Central memory CD4-positive, alpha-beta T cell (primary cell): Measurements from ENCODE around the gene SLC4A4.

Experiments
- DNase-seq: peaks from one replicate; pipeline ENCODE4 v3.0.0; 2022

The SLC4A4 gene

DNA sequence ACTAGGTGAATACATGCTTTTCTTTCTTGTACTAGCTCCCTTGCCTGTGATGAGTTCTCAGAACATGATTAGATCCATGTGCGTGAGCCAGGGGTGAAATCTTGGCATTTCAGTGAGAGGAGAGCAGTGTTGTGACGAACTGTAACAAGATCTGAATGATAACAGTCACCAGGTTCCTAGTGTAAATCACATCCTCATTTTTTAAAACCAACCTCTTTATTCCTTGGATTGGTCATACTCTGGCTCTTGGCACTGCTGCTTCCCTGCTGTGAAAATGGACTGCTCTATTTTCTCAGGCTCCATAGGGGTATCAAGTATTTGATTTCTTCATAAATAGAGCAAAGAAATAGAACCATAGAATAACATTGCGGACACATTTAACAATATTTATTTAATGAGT is 206.3 kb downstream of the SLC4A4 start:
- no peak for DNase-seq

DNA sequence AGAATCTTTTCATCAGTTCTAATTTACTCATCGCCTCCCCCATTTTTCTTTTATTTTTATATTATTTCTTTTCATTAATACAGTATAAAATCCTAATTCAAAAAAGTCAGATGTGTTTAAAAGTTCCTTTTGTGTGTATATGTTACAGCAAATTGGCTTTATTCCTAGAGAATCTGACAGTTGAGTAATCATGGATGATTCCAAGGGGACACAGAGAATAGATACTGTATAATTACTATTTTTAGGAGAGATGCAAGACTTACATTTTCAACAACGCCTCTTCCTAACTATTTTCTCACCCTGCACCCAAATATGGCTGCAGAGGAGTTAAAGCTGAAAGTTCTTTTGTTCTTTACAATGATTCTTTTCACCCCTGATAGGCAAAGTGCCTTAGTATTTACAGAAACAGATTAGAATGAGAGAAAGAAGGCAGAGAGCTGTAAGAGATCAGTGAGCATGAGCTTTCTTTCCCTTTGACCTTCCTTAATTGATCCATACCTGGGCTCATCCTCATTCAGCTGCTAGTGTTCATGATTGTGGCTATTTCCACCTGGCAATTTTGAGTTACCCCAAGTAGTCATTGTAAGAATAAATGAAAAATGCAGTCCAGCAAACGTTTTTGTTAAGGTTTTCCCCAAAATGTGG is 210.8 kb downstream of the SLC4A4 start:
- DNase-seq: no peak

DNA sequence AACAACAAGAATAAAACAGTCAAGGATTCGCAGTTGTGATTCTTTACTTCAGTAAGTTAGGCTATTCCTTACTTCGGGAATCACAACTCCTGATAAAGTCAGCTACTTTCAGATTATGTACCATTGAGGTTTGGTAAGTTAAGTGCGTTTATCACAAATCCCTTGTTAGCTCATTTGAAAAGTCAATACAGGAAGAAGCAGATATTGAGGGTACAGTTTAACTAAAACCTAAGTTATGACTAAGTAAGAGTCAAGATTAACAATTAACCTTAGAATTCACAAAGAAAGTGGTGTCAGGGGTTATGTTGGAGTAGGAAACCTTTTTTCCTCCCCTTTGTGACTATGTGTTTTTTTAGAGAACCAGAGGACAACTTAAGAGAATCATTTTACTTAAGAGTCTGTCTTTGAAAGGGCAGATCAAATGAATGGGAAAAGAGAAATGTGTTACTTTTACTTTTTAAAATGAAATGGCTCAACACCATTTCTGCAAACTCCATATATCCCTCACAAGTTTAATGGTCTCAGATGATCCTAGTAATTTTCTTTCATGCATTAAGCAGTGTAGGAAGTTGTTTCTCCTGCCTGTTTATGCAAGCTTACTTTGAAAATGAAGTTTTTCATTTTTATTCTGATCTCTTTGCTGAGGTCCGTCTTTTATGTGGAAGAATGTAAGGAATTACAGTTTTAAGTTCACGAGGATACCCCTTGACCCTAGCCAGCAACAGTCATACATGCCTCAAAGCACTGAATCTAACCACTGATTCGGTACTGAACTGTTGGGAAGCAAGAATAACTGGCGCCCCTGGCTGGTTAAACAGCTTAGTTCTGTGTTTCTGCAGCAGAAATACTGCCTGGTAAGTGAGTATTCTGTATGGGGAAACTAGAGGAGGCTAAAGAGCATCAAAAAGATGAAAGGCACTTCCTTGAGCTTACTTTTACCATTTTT is 211.7 kb downstream of the SLC4A4 start:
- no peak for DNase-seq

DNA sequence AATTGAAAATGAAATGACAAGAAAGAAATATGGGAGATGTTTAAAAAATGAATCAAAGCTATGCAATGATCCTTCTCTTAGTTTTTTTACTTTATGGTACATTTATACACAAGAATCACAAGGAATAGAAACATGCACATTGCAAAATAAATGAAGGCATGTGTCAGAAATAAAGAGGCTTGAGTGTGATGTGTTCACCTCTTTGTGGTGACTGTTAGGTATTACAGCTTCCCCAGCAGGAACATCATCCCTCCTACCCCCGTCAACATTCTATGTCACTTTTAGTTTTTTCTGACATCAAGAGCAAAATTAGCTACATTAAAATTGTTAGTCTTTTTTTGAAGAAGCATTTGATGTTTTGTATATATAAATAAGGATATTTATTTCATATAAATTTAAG is 214.8 kb downstream of the SLC4A4 start:
- DNase-seq: no peak

DNA sequence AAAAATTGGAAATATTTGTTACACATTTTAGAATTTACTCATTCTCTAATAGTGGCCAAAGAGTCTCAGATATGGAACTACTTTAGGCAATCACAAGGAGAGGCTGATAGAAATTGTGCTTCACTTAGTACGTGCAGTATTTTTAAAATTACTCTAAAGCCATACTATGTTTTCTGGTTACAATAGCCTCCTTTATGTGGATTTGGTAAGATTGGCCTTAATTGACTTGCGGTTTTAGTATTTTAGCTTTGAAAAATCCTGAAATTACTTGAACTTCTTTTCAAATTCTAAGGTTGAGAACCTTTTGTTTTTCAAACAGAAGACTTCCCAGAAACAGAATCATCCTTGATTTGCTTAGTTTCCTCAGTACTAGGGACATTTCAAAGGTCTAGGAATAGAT is 215.2 kb downstream of the SLC4A4 start:
- DNase-seq: no peak

DNA sequence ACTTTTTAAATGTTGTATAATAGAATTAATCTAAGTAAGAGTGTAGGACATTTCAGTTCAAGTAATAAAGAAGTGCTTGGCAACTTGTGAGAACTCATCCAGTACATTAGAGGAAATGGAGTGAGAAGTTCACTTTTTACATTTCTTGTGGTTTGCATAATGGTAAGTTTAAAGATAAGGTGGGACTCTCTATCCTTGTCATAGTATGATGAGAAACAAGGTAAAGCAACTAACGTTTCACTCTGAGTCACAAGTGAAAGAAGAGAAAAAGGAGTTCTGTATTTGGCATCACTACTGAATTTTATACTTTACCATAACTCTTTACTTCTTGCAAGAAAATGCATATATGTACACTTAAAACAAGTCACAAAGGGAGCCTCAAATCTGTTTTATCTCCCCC is 219.4 kb downstream of the SLC4A4 start:
- no peak for DNase-seq

DNA sequence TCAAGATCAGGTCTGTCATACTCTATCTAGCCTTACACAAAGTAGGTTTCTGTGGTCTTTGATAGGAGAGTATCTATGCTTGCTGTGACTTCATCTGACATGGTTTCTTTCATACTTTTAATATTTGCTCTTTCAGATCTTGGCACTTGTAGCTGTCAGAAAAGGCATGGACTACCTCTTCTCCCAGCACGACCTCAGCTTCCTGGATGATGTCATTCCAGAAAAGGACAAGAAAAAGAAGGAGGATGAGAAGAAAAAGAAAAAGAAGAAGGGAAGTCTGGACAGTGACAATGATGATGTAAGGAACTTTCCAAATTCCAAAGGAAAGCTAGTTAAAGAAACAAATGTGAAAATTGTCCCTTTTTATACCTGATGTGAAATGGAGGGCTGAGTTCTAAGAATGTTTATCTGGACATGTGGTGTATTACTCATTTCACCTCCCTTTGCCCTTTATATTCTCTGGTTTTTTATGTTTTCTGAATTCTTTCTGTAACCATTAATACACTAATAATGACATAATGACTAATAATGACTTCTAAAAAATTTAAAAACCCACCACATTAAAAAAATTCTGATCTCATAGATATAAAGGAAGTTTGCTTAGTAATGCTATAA is 221.2 kb downstream of the SLC4A4 start:
- DNase-seq: no peak

DNA sequence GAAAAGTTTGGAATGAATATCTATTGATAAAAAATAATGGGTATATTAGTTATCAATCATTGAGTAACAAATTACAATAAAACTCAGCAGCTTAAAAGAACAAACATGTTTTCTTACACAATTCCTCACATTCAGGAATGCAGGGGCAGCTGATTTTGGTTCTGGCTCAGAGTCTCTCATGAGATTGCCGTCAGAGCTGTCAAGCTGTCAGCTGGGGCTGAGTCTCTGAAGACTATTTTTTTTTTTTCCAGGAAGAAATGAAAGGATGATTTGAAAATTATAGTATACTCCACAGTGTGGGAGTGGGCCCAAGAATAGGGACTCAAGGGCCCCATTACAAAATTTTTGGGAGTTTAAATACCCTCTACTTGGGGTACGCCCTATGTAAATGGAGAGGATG is 226.0 kb downstream of the SLC4A4 start:
- DNase-seq: no peak

DNA sequence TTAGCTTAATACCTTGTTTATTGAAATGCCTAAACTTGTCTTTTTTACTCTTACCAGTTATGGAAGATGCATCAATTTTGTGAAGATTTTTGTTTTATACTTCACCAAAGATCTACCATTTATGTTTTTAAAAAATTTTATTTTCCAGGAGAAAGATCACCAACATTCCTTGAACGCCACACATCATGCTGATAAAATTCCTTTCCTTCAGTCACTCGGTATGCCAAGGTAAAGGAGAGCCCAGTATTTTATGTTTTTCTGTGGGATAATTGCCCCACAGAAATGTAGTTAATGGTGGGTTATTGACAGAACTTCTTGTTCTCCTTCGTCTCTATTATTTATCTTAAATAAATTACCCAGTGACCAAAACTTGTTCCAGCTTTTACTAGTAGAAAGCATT is 228.0 kb downstream of the SLC4A4 start:
- DNase-seq: no peak

DNA sequence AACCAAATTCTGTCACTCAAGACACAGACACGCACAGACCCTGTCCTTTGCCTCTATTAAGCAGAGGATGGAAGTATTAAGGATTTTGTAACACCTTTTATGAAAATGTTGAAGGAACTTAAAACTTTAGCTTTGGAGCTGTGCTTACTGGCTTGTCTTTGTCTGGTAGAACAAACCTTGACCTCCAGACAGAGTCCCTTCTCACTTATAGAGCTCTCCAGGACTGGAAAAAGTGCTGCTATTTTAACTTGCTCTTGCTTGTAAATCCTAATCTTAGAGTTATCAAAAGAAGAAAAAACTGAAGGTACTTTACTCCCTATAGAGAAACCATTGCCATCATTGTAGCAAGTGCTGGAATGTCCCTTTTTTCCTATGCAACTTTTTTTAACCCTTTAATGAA is 229.3 kb downstream of the SLC4A4 start:
- no peak for DNase-seq

DNA sequence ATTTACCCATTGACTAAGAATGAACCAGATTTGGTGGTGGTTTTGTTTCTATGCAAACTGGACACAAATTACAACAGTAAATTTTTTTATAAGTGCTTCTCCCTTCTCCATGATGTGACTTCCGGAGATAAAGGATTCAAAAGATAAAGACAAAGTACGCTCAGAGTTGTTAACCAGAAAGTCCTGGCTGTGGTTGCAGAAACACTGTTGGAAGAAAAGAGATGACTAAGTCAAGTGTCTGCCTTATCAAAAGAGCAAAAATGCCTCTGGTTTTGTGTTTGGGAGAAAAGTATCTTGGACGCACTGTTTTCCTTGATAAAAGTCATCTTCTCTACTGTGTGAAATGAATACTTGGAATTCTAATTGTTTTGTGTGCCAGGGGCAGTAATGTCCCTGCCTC is 231.7 kb downstream of the SLC4A4 start:
- no peak for DNase-seq

DNA sequence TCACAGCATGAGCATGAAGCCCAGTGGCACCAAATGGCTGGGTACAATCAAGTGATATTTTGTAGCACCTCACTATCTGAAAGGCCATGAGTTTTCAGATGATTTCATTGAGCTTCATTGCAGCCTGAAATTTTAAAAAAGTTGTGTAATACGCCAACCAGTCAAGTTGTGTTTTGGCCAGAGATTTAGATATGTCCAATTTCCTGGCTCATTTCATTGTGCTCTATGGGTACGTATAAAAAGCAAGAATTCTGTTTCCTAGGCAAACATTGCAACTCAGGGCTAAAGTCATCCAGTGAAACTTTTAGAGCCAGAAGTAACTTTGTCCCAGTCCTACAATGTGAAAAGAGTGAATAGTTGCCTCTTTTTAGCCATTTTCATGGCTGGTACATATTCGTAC is 232.5 kb downstream of the SLC4A4 start:
- no peak for DNase-seq

DNA sequence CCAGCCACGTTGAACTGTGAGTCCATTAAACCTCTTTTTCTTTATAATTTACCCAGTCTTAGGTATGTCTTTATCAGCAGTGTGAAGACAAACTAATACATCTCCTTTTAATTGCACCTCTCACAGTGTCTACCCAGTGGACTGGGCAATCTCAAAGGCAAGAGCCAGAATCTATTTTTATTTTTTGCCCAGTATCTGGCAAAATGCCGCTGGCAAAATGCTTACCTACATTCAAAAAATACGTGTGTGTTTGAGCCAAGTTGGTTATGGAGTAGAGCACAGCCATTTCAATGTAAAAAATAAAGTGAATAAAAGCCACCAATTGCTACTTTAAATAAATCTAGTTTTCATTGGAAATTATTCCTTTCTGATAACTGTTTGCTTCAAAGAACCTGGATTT is 245.2 kb downstream of the SLC4A4 start:
- DNase-seq: no peak

DNA sequence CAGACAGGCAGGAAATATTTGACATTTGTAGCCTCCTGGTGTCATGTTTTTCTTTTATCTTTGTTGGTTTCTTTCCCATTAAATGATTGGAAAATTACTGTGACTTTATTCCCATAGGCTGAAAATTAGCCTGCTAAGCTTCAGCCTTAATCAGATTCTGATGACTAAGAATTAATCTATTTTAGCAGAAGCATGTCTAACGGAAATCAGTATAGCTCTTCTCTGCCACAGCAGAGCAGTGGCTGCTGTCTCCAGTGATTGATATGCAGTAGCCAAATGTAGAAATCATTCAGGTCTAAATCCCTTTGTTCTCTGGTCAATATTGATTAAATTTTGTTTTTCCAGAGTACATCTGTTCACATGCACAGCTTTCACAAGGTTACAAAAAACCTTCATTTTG is 245.8 kb downstream of the SLC4A4 start:
- DNase-seq: no peak

DNA sequence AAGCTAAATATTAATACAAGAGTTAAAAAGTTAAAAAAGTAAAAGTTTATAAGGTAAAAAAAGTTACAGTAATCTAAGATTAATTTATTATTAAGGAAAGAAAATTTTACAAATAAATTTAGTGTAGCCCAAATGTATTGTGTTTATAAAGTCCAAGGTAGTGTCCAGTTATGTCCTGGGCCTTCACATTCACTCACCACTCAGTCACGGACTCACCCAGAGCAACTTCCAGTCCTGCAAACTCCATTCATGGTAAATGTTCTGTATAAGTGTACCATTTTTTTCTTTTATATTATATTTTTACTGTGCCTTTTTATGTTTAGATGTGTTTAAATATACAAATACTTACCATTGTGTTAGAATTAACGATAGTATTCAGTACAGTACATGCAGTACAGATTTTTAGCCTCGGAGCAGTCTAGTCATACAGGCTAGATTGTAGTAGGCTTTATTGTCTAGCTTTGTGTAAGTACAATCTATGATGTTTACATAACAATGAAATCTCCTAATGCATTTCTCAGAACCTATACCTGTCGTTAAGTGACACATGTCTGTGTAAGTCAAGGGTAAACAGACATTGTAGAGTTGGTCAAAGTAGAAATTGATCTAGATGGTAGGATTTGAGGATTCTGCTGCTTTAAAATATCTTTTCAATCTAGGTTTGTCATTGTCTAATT is 247.4 kb downstream of the SLC4A4 start:
- no peak for DNase-seq

DNA sequence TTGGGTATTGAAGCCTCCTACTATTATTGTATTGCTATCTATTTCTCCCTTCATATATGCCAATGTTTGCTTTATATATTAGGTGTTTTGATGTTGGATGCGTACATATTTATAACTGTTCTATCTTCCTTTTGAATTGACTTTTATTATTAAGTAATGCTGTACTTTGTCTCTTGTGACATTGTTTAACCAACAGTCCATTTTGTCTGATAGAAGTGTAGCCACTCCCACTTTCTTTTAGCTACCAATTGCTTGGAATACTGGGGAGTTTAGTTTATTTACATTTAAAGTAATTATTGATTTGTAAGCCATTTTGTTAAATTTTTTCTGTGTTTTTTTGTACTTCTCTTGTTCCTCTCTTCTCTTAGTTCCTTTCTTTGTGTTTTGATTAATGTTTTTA is 249.2 kb downstream of the SLC4A4 start:
- no peak for DNase-seq

DNA sequence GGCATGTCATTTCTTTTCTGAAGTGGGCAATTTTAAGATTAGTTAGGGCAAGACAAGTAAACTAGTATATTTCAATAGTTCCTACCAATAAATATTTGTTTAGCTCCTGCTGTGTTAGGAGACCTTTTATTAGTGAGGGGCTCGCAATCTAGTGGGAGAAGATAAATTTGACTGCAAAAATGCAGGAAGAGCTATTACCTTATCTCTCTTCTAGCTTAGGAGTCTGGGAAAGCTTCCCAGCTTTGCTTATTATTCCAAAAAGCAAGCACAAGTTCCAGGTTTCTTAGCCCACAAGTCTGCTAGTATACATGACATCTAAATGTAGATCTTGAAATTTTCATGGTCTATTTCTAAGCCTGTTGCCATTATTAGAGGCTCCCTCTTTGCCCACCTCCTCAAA is 254.0 kb downstream of the SLC4A4 start:
- DNase-seq: no peak

DNA sequence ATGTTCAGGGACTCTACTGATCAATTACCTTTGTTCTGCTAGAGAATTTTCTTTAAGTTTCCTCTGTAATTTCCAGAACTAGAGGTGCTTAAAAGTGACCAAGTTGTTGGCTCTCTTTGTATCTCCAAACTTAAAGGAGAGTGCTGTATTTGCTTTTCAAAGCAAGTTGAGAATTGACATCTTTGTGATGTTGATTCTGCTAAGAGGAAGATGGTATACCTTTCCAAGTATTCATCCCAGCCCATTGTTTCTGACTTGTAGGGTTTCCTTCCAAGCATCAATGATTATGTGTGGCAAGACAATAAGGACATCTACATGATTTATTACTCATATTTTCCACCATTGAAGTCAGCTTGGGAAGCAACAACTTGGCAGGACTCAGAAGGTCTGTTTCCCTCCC is 254.5 kb downstream of the SLC4A4 start:
- DNase-seq: no peak

DNA sequence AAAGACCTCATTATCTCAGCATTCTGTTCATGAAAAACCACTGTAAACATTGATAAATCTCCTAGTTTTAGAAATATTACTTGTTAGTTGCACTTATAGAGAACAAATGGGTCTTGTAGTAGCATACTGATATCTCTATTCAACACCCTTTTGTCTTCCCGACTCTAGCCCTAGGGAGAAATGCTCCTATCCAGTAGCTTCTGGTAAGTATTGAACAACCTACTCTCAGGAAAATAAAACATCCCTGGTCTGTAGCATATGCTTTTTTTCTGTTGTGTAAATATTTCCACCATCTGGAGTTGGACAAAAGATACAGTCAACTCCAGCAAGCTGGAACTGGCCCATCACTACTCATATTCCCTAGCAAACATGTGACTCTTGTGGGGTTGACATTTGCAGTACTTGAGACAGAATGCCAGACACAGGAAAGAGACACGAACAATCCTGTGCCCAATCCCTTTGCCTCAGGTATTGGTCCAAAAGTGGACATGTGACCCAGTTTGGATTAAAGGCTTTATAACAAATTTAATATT is 256.8 kb downstream of the SLC4A4 start:
- no peak for DNase-seq

DNA sequence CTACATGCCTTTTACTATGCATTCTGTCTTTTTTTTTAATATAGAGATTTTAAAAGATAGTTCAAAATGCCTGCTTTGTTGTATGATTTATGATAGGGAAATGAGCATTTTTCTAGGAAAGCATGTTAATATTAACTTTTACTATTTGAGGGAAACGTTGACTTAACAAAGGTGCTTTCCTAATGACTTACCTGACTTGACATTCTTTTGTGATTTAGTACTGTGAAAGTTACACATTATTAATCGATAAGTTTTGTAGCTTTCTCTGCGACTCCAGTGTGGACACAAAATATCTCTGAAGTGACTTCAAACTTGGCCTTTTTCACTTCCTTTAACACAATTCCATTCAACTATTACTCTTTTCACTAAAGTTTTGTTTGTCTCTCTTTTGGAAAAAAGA is 260.8 kb downstream of the SLC4A4 start:
- no peak for DNase-seq

DNA sequence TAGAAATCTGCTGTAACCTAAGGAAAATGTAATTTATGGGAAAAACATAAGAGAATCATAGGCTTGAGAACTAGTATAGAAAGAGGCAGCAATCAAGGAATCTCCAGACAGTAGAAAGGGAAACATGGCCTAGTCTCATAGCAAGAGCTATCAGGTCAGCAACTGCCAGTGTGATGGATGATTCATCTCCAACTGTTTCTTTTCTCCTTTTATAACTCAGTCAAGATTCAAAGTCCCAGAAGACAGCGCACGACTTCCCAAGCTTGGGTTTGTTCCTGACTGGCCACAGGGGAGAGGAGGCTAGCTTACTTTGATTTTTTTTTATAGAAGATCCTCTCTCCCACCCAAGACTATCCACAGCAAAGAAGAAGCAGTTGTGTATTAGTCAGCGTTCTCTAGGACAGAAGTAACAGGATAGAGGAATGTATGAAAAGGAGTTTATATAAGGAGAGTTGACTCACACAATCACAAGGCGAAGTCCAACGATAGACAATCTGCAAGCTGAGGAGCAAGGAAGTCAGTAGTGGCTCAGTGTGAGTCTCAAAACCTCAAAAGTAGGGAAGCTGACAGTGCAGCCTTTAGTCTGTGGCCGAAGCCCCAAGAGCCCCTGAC is 263.6 kb downstream of the SLC4A4 start:
- DNase-seq: no peak

DNA sequence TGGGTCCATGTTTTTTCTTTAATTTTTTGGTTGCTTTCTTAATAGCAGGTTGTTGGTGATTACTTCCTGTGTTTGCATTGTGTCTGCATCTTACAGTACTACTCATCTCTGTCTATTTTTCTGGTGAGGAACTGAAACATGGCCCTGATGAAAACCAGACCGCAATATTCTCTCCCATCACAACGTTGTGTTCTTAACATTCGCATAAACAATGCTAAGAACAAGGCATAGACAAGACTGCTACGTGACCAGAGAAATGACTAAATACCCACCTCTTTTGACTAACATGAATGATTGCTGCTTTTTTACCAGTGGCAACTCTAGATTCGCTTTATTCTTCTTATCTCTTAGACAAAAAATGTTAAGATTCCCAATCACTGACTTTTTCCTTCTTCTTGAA is 266.0 kb downstream of the SLC4A4 start:
- DNase-seq: no peak

DNA sequence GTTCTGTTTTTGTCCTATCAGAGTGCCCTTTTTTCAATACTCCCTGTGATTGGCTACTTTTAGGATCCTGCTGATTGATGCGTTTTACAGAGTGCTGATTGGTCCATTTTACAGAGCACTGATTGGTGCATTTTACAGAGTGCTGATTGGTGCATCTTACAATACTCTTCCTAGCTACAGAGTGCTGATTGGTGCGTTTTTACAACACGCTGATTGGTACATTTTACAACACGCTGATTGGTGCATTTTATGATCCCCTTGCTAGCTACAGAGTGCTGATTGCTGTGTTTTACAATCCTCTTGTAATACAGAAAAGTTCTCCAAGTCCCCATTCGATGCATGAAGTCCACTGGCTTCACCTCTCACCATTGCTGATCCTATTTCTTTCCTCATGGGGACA is 268.3 kb downstream of the SLC4A4 start:
- DNase-seq: no peak
